Neuronal stem cell (in vitro differentiated cells): ENCODE results near the gene GALNT1. TPM values are rescaled to one million over a fixed set of nuclear protein-coding genes. Genes with fewer than 3 reads are reported as not detected.

Source experiments
- DNase-seq: peaks from one replicate; pipeline ENCODE4 v3.0.0-alpha.2; 2013; ENCODE audit warnings: low spot score
- H2AFZ ChIP-seq: one replicate; pipeline ENCODE4 v1.6.1; 2013; ENCODE audit warnings: mild to moderate bottlenecking, low read length, inconsistent platforms
- H2AK5ac ChIP-seq: 2 replicates; pipeline ENCODE4 v1.6.1; 2013; ENCODE audit warnings: low read depth, mild to moderate bottlenecking, inconsistent platforms, low read length, moderate library complexity, mixed read lengths
- H2BK120ac ChIP-seq: 2 replicates; pipeline ENCODE4 v1.6.1; 2013; ENCODE audit warnings: low read depth, mild to moderate bottlenecking, inconsistent platforms, low read length, moderate library complexity, mixed read lengths
- H2BK12ac ChIP-seq: one replicate; pipeline ENCODE4 v1.6.1; 2013; ENCODE audit warnings: low read length, inconsistent platforms
- H2BK15ac ChIP-seq: 2 replicates; pipeline ENCODE4 v1.6.1; 2013; ENCODE audit warnings: mild to moderate bottlenecking, low read length, inconsistent platforms, mixed read lengths
- H2BK5ac ChIP-seq: one replicate; pipeline ENCODE4 v1.6.1; 2013; ENCODE audit warnings: inconsistent platforms, mild to moderate bottlenecking, low read length, moderate library complexity
- H3K14ac ChIP-seq: one replicate; pipeline ENCODE4 v1.6.1; 2013; ENCODE audit warnings: low read length, inconsistent platforms
- H3K18ac ChIP-seq: 2 replicates; pipeline ENCODE4 v1.6.1; 2013; ENCODE audit warnings: low read length, inconsistent platforms
- H3K23ac ChIP-seq: 2 replicates; pipeline ENCODE4 v1.6.1; 2013; ENCODE audit warnings: low read depth, mild to moderate bottlenecking, mixed read lengths, low read length, inconsistent platforms; ENCODE audit not compliant: poor library complexity
- H3K27ac ChIP-seq: replicated peaks from 3 replicates; pipeline ENCODE4 v1.5.1; 2013; ENCODE audit warnings: low read length, inconsistent platforms
- H3K27me3 ChIP-seq, 3 experiments: 2 replicates each; pipeline ENCODE4 v1.6.1; 2013; ENCODE audit warnings: low read length in 3 of 3, mild to moderate bottlenecking in 2 of 3, inconsistent platforms in 1 of 3, low read depth in 1 of 3, mixed read lengths in 1 of 3, moderate library complexity in 1 of 3; ENCODE audit not compliant: control insufficient read depth in 3 of 3, insufficient read depth in 3 of 3
- H3K36me3 ChIP-seq, 2 donors: replicated peaks in 1 of 2; 2 replicates each; pipeline ENCODE4 v1.6.1; 2013; ENCODE audit warnings: low read length in 2 of 2; ENCODE audit not compliant: control insufficient read depth in 2 of 2, insufficient read depth in 2 of 2
- H3K4ac ChIP-seq: 2 replicates; pipeline ENCODE4 v1.6.1; 2013; ENCODE audit warnings: inconsistent platforms, mild to moderate bottlenecking, low read length, moderate library complexity
- H3K4me1 ChIP-seq, 2 donors: 1 replicate in 1 of 2; 2 replicates in 1 of 2; pipeline ENCODE4 v1.6.1; 2013; ENCODE audit warnings: low read length in 2 of 2, low read depth in 1 of 2; ENCODE audit not compliant: control insufficient read depth in 2 of 2, insufficient read depth in 1 of 2
- H3K4me2 ChIP-seq: one replicate; pipeline ENCODE4 v1.6.1; 2013; ENCODE audit warnings: mild to moderate bottlenecking, low read length, inconsistent platforms; ENCODE audit not compliant: insufficient read depth, poor library complexity, severe bottlenecking
- H3K4me3 ChIP-seq, 2 donors: 2 replicates each; pipeline ENCODE4 v1.5.1; 2013; ENCODE audit warnings: low read length in 2 of 2, mild to moderate bottlenecking in 2 of 2, inconsistent platforms in 1 of 2, moderate library complexity in 1 of 2
- H3K79me1 ChIP-seq: one replicate; pipeline ENCODE4 v1.6.1; 2013; ENCODE audit warnings: low read depth, mild to moderate bottlenecking, inconsistent platforms, low read length, moderate library complexity
- H3K9ac ChIP-seq: one replicate; pipeline ENCODE4 v1.6.1; 2013; ENCODE audit warnings: mild to moderate bottlenecking, low read depth, low read length, inconsistent platforms; ENCODE audit not compliant: poor library complexity
- H3K9me3 ChIP-seq, 2 donors: replicated peaks in 1 of 2; 2 replicates each; pipeline versions ENCODE3 to v1.6.1; 2013; ENCODE audit warnings: low read length in 2 of 2, mild to moderate bottlenecking in 2 of 2, inconsistent platforms in 1 of 2, low read depth in 1 of 2, mixed read lengths in 1 of 2, moderate library complexity in 1 of 2; ENCODE audit not compliant: control insufficient read depth in 2 of 2, insufficient read depth in 1 of 2
- H4K8ac ChIP-seq: one replicate; pipeline ENCODE4 v1.6.1; 2013; ENCODE audit warnings: low read depth, mild to moderate bottlenecking, inconsistent platforms, low read length, moderate library complexity
- H4K91ac ChIP-seq: one replicate; pipeline ENCODE4 v1.6.1; 2013; ENCODE audit warnings: low read length, low read depth, mild to moderate bottlenecking, inconsistent platforms; ENCODE audit not compliant: poor library complexity
- WGBS, 2 donors: extraction: QIAGEN DNeasy Blood & Tissue Kit; methylation state at CpG; one replicate each; pipeline ENCODE4 v1.1.7; 2013; ENCODE audit warnings: missing lambda C conversion rate in 2 of 2, mixed read lengths in 1 of 2; ENCODE audit not compliant: insufficient read length in 2 of 2, insufficient replicate concordance in 1 of 2; ENCODE audit errors: extremely low coverage in 2 of 2; 5-methylcytosine and 5-hydroxymethylcytosine counted together
- polyA plus RNA-seq, 2 experiments: library from polyadenylated mRNA; stranded (reverse); fragments of 200-250 nt; gene quantifications; one replicate each; pipeline ENCODE4 v1.2.3, GENCODE V29; 2013

Gene GALNT1
- polyA plus RNA-seq (2013, experiment 1 of 2): 49.4 TPM
- 51.2 TPM for polyA plus RNA-seq (2013, experiment 2 of 2)

- H2AK5ac ChIP-seq: no peak within 1 kb of the TSS
- no peak for DNase-seq
- H3K4ac ChIP-seq: no peak within 1 kb of the TSS
- H3K18ac ChIP-seq: peak within 1 kb of the TSS; percentile 96
- H2BK12ac ChIP-seq: no peak within 1 kb of the TSS
- peaks cover 7% of the 10 kb centered on the region for H3K79me1 ChIP-seq
- no peak within 1 kb of the TSS for H2BK15ac ChIP-seq
- peak within 1 kb of the TSS; percentile 78 to 94 for H3K4me3 ChIP-seq
- H2AFZ ChIP-seq: peak within 1 kb of the TSS; percentile 99
- H3K4me1 ChIP-seq: peaks cover 3 to 10% of the 10 kb centered on the region in 2 donors
- H3K14ac ChIP-seq: no peak within 1 kb of the TSS
- peak within 1 kb of the TSS; percentile 76 for H3K27ac ChIP-seq
- no peak within 1 kb of the TSS for H4K8ac ChIP-seq
- H3K23ac ChIP-seq: peak within 1 kb of the TSS; percentile 92
- no peak within 1 kb of the TSS for H4K91ac ChIP-seq
- H2BK120ac ChIP-seq: no peak within 1 kb of the TSS
- peaks cover 8 to 22% of the 10 kb centered on the region in 2 donors for H3K9me3 ChIP-seq
- H3K4me2 ChIP-seq: peak within 1 kb of the TSS; percentile 78
- peak within 1 kb of the TSS; percentile 88 for H2BK5ac ChIP-seq
- H3K36me3 ChIP-seq: no peaks in the 10 kb centered on the region
- WGBS, 2 donors: no CpG with 5 or more reads among the region's 74 CpGs
- peak within 1 kb of the TSS; percentile 89 for H3K9ac ChIP-seq
- H3K27me3 ChIP-seq: no peaks in the 10 kb centered on the region
Observed at GRCh38 chr18:35581546-35581897, at the start of gene GALNT1. TSS of gene GALNT1 (plus strand) at chr18:35581740. CDS start at chr18:35654663, 72,923 bp downstream.

GRCh38 chr18:35533916-35534405, 47.6 kb upstream of the GALNT1 start:
- no peak overlapping the region for H2AFZ ChIP-seq
- no peak overlapping the region for H3K9ac ChIP-seq
- H2BK15ac ChIP-seq: no peak overlapping the region
- no peak overlapping the region for H2BK120ac ChIP-seq
- no peak for DNase-seq
- H2BK12ac ChIP-seq: no peak overlapping the region
- no peak overlapping the region for H4K8ac ChIP-seq
- no peak overlapping the region for H2BK5ac ChIP-seq
- no peak overlapping the region for H3K4me2 ChIP-seq
- no peaks in the 10 kb centered on the region for H3K4me1 ChIP-seq
- no peaks in the 10 kb centered on the region for H3K27me3 ChIP-seq
- H3K27ac ChIP-seq: no peak overlapping the region
- H3K9me3 ChIP-seq: peaks cover 0 to 3% of the 10 kb centered on the region in 2 donors
- no peak overlapping the region for H4K91ac ChIP-seq
- no CpG with 5 or more reads among the region's 2 CpGs for WGBS, 2 donors
- no peak overlapping the region for H3K18ac ChIP-seq
- H3K23ac ChIP-seq: no peak overlapping the region
- no peaks in the 10 kb centered on the region for H3K79me1 ChIP-seq
- H3K36me3 ChIP-seq: no peaks in the 10 kb centered on the region
- no peak overlapping the region for H3K4me3 ChIP-seq
- no peak overlapping the region for H3K4ac ChIP-seq
- no peak overlapping the region for H3K14ac ChIP-seq
- H2AK5ac ChIP-seq: no peak overlapping the region

GRCh38 chr18:35535297-35535696, 46.2 kb upstream of the GALNT1 start:
- Histone ChIP-seq H3K9me3 (peaks cover 0 to 3% of the 10 kb centered on the region in 2 donors), H2AFZ (no peak overlapping the region), H2BK12ac (no peak overlapping the region), H3K27ac (no peak overlapping the region), H3K18ac (no peak overlapping the region), H3K79me1 (no peaks in the 10 kb centered on the region), H3K23ac (no peak overlapping the region), H3K36me3 (no peaks in the 10 kb centered on the region), H3K14ac (no peak overlapping the region), H2BK5ac (no peak overlapping the region), H3K27me3 (no peaks in the 10 kb centered on the region), H4K91ac (no peak overlapping the region), H3K4me2 (no peak overlapping the region), H3K4me1 (no peaks in the 10 kb centered on the region), H2BK15ac (no peak overlapping the region), H3K4ac (no peak overlapping the region), H4K8ac (no peak overlapping the region), H3K4me3 (no peak overlapping the region), H2AK5ac (no peak overlapping the region), H3K9ac (no peak overlapping the region), H2BK120ac (no peak overlapping the region)
- no peak for DNase-seq
- no CpG with 5 or more reads among the region's 1 CpG for WGBS, 2 donors

GRCh38 chr18:35542356-35542755, 39.2 kb upstream of the GALNT1 start:
- Histone ChIP-seq H3K4me3 (no peak overlapping the region), H4K8ac (no peak overlapping the region), H3K23ac (no peak overlapping the region), H4K91ac (no peak overlapping the region), H3K14ac (no peak overlapping the region), H2BK12ac (no peak overlapping the region), H2BK5ac (no peak overlapping the region), H2AK5ac (no peak overlapping the region), H3K18ac (no peak overlapping the region), H3K9me3 (no peaks in the 10 kb centered on the region), H3K27me3 (peaks cover 0 to 8% (median 0%) of the 10 kb centered on the region in 3 experiments), H3K27ac (no peak overlapping the region), H3K4me1 (no peaks in the 10 kb centered on the region), H3K4ac (no peak overlapping the region), H3K79me1 (no peaks in the 10 kb centered on the region), H2BK120ac (no peak overlapping the region), H2AFZ (no peak overlapping the region), H2BK15ac (no peak overlapping the region), H3K36me3 (no peaks in the 10 kb centered on the region), H3K9ac (no peak overlapping the region), H3K4me2 (no peak overlapping the region)
- DNase-seq: no peak
